Activated CD4-positive, alpha-beta T cell treated with anti-CD3 and anti-CD28 coated beads, Interleukin-2, amount 50 U/mL, for 24 hours (primary cell): ENCODE results near the gene CCDC92.
"Not testable (repeated sequence)": the region's sequence is repeated elsewhere in the genome, so short reads cannot be mapped to it uniquely, and the experiment has no call there.

Source experiments
- DNase-seq, 2 donors: peaks; one replicate each; pipeline ENCODE4 v3.0.0-alpha.2; 2020; ENCODE audit warnings: low read depth in 1 of 2, low spot score in 1 of 2

Gene CCDC92

DNA sequence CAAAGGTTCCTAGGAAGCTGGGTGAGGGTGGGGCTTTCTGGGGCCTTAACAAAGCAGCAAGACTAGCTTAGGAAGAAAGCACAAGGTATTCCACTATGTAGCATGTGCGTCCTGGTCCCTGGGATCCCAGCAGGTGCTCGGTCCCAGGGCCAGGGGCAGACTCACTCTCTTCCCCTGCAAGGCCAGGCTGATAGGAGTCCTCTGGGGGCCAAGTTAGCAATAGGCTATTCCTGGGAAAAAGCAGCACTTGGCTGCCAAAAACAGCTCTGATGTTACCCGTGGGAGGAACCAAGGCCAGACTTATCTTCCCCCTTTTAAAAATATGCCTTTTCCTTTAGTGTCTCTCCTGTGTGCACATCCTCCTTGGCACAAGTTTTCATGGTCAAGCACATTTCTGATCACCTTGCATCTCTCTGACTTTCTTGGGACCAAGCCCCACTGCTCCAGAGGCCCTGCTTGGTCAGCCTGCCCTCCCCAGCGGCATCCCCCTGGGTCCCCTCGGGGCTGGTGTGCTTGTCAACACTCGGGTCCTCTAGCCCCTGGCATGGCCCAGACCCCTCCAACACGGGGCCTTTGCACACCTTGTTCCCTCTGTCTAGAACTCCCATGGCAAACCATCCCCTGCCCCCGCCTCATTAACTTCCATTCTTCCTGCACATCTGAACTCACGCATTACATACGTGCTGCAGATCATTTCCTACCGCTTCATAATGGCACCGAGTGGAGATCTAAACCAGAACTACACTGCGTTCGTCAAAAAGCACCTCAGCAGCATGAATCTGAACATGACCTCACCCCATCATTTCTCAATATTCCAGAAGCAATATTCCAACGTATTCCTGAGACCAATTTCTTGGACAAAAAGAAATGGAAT, 21.9 kb downstream of the CCDC92 start:
- no peak for DNase-seq

DNA sequence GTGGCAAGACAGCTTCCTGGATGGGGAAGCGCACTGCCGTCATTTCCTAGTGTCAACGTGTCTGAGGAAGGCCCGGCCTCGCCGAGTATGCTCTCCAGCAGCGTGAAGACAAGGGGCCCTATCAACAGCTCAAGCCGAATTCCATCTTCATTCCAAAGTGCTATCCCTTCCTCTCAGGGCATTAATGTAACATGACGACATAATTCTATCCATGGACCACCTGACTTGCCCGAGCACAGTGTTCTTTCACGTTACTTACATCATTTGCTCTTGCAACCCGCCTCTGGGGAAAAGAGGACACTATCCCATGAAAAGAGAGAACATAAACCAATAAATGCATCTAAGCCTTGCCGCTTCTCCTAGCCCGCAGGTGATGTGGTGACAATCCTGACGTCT, 22.9 kb downstream of the CCDC92 start:
- no peak for DNase-seq

DNA sequence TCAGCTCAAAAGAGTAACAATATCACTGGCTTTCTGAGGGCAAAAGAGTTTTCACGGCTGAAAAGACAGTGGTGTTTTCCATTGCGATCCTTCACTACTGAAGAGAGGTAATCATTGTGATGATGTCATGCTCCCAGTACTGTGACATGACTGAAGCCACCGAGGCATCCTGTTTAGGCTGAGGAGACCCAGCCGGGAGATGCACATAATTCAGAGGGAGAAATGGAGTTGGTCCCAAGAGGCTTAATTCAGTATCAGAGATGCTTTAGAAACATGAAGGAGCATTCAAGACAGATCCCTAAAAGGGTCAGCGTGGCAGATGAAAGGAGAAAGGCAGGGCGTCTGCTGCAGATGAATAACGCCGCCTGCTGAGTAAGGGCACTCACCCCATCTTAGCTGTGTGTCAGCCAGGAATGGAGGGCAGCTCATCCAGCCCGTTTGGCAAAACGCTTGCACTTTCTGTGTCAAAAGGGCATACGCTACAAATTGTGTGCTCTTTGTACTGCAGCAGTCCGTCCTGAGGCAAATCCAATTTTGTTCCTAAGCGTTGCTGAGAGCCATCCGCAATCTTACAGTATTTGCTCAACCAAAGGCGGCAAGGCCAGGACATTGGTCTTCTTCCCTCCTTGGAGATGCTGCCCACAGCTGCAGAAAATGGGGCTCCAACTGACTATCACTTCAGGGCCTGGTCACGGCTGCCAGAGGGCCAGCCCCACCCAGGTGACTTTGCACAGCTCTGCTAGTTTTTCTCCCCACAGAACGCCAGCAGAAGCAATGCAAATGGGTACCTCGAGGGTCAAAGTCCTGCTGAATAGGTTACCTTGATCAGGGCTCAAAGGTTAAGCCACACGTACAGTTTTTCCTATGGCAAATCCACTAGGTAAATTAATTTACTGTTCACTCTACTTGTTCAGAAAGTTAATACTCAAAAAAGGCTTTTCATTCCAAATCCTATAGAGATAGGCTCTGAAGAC, 23.5 kb downstream of the CCDC92 start:
- no peak for DNase-seq

DNA sequence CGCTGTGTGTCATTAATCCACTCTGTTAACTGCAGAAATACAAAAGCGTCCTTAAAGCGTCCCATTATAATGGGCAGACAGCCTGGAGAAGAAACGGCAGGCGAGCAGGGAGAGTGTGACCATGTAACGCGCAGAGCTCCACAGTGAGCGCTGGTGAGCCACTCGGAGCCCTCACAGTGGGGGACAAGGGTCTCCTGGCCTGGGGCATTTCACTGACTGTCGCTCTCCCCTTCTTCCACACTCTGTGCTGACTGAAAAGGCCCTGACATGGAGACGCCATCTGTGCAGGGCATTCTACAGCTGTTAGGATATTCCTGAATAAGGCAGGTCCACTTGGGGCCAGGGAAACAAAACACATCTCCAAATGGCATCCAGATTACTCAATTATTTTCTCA, 24.2 kb downstream of the CCDC92 start:
- DNase-seq: no peak

DNA sequence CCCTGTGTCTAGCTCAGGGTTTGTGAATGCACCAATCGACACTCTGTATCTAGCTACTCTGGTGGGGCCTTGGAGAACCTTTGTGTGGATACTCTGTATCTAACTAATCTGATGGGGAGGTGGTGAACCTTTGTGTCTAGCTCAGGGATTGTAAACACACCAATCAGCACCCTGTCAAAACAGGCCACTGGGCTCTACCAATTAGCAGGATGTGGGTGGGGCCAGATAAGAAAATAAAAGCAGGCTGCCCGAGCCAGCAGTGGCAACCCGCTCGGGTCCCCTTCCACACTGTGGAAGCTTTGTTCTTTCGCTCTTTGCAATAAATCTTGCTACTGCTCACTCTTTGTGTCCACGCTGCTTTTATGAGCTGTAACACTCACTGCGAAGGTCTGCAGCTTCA, 25.1 kb downstream of the CCDC92 start:
- DNase-seq: not testable (repeated sequence)

DNA sequence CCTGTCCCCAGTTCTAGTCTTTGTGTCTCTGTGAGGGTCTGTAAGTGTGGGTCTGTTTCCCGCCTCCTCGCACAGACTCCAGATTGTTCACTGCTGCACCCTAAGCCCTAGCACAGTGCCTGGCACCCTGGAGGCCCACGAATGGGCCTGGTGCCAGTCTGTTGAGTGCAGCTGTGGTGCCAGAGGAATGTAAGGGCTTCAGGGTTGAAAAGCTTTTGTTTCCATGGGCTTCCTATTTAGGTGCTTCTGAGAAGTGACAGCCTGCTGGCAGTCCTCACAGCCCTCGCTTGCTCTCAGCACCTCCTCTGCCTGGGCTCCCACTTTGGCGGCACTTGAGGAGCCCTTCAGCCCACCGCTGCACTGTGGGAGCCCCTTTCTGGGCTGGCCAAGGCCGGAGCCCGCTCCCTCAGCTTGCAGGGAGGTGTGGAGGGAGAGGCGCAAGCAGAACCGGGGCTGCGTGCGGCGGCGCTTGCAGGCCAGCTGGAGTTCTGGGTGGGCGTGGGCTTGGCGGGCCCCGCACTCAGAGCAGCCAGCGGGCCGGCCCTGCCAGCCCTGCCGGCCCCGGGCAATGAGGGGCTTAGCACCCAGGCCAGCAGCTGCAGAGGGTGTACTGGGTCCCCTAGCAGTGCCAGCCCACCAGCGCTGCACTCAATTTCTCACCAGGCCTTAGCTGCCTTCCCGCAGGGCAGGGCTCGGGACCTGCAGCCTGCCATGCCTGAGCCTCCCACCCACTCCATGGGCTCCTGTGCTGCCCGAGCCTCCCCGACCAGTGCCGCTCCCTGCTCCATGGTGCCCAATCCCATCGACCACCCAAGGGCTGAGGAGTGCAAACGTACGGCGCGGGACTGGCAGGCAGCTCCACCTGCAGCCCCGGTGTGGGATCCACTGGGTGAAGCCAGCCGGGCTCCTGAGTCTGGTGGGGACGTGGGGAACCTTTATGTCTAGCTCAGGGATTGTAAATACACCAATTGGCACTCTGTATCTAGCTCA, 25.8 kb downstream of the CCDC92 start:
- not testable (repeated sequence) for DNase-seq

DNA sequence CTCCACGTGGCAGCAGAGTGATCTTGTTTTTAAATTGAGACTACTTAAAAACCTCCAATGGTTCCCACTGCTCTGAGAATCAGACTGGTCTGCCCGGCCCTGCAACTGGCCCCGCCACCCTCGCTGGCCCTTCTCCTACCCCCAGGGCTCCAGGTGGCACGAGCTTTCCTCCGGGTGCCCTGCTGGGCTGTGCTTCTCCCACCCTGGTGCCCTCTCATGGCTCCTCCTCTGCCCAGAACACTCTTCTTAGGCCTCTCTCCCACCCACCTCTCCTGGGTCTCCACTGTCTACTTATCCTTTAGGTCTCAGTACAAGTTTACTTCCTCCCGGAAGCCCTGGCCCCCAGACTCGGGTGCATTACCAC, 26.5 kb downstream of the CCDC92 start:
- DNase-seq: no peak

DNA sequence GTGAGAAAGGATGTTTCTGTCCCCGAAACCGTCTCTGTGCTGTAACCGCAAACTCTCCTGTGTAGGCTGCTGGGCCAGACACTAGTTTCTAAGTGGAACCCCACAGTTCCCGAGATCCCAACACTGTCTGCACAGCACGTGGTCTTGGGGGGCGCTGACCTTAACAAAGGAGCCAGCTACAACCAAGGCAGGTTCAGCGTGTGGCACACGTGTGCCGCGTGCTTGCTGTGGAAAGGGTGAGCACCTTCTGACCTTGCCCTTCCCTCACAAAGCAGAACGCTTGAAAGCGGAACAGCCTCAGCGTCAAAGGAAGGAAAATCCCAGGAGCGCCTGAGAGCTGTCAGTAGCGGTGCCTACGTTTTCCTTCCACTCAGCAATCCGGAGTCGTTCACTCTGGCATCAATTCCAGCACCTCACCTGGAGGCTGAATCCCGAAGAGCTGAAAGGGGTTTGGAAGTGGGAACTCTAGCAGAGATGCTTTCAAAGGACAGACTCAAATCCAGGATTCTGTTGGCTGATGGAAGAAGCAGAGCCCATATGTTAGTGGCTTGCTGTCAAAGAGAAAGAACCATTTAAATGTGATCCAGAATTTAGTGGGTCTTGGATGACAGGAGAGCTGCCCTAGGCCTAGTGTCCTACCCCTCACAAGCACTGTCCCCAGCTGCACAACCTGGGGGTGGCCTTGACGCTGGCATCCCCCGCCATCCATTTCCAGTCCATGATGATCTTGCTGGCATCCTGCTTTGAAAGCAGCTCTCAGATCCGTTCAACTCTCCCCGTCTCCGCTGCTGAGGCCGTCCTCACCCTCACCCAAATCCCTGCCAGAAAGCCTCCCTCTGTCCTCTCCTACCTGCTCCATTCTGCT, 27.1 kb downstream of the CCDC92 start:
- DNase-seq: no peak

DNA sequence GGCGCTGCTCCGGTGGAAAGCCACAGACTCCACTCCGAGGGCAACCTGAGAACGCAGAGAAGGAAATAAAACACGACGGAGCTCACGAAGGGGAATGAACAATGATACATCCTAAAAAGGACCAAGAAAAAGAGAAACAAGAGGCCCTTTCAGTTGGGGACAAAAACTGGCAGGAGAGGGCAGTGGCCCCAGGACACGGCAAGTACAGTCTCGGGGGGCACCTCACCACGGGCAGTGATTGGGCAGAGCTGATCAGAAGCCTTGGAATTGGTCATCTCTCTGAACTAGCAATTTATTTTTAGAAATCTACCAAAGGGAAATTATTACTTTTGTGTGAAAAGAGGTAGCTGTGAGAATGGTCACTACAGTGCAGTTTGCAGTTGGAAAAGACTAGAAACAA, 27.9 kb downstream of the CCDC92 start:
- no peak for DNase-seq

DNA sequence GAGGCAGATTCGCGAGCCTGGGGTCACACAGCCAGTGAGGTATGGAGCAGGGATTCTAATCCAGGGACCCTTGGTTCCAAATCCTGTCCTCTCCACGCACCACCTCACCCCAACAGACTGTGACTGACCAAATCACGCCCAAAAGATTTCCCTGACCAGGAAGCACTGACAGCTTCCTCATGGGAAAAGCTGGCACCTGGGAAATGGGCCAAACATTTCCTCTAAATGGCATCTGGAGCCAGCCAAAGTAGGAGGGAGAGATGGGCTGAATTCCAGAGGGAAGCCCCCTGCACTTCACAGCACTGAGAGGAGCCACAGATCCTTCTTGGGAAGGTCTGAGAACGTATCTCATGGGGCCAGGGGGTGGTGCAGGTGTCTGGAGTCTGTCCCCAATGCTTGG, 28.8 kb downstream of the CCDC92 start:
- no peak for DNase-seq

DNA sequence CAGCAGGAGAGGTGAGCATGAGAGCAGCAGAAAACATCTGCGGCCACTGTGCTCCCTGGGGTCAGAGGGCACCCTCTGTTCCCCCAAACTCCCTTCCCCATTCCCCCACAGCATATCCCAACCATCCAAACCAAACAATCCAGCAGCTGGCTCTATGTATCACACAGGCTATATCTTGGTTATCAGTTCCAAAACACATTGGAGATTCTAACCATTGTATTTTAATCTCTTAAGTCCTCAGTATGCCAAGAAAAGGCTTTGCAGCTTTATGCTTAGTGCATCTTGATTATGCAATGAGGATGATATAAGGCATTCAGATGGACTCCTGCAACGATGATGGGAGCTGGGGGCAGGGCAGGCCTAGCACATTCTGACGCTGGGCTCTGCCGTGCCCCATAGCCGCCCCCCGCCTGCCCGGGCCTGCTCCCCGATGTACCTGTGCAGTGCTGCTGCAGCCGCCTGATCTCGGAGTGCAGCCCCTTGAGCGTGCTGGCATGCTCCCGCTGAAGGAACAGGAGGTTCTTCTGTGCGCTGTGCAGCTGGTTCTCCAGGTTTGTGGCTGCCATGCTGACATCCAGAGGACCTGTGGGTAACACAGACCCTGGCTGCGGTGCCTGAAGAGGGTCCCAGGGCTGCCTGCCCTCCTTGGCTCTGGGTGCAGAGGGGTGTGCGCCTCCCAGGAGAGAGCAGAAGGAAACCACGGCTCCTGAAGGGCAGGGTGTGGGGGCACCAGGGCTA, 29.6 kb downstream of the CCDC92 start:
- no peak for DNase-seq

DNA sequence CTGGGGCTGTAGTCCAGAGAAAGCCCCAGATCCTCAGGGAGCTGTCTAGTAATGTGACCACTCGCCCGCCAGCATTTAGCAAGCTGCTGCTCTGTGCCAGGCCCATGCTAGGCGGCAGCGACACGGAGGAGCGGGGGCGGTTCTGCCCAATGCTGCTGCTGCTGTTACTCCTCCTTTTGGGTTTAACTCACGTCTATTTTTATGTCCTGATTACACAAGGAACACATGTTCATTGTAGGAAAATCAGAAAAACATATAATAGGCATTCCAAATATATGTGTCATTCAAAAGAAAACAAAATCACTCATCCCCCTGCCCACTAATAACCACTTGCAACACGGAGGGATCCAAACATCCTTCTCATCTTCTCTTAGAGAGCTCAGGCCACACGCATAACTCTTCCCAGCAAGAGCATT, 30.4 kb downstream of the CCDC92 start:
- DNase-seq: no peak

DNA sequence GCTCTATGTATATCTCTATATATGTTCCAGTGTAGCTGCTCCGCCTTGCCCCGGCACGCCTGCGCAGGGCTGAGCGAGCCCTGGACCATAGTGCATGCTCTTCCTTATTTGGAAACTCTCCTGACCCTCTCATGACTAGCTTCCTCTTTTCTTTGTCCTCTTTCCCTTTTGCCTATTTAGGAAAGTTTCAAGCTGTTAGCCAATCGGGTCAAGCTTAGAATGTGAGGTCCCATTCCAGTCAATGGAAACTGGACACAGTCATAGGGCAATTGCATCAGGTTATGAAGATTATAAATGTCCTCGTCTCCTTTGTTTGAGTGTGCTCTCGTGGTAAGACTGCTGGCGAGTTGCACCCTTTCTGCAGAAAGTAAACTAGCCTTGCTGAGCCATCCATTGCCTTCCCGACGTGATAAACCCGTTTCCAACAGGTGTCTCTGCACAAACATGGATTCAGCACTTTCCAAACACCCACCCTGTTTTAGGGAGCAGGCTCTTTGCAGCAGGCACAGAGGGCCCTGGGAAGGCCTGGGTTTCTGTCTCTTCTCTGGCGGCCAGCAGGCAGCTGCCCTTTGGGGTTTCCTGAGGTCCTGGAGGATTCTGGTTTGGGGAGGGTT, 30.9 kb downstream of the CCDC92 start:
- no peak for DNase-seq

DNA sequence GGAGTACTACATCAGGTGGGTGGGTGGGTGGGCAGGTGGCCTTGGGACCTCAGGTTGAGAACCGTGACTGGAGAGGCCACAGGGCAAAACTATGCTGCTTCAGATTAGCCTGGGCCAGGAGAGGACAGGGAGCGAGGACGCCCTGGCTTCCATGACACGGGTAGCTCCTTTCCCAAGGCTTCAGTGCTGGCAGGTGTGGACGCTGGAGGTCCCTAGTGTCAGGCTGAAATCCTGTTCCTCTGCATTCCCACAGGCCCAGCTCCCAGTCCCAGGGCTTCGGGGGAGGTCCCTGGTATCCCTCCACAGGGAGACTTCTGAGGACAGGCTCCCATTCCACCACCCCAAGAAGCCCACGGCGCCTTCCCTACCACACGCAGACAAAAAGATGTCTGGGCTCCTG, 31.6 kb downstream of the CCDC92 start:
- no peak for DNase-seq

DNA sequence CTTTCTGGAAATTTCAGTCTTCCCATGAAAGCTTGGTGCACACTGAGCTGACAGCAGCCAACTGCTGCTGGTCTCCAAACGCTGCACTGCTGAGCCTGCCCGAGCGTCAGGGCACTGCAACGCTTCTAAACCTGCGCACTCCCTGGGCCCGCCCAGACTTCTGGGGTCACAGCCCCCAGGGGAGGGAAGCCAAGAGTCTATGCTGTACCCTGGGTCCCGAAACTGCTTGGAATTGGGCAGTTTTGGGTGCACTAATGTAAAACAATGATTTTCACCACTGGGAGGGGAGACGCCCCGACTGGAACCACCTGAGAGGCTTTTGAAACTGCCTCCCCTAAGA, 32.0 kb downstream of the CCDC92 start:
- no peak for DNase-seq

DNA sequence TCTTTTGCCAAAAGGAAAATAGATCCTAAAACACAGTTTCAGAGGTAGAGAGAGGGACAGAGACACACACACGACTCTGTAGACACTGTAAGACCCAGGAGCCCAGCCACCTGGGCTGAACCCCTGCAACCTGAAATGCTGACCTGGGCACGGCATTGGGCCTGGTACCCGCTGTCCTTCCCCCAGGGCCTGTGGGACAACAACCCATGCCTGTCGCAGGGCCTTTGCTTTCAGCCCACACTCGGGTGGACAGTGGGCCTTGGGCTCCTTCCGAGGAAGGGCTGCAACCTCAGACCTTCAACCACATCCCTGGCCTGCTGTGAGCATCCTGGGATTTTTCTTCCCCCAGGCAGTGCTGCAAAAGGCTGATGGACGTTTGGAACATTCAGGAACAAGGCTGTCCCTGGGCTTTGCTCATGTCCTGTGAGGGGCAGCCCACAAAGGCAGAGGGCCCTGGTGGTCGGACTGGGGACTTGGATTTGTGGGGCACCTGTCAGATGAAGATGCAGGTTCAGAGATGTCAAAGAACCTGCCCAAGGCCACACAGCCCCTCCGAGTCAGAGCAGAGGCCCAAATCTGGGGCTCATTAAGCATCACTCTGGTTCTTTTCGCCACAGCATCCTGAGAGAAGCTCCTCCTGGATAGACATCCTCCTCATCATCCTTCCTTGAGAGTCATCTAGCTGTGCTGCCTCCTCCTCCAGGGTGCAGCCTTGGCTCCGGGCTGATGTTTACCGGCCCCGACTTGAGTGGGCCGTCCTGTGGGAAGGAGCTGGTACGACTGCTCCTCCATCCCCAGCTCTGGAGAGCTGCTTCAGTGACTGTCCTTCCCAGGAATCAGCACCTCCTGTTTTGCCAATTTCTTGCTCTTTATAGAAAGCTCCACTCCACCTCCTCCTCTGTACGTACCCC, 32.7 kb downstream of the CCDC92 start:
- no peak for DNase-seq

DNA sequence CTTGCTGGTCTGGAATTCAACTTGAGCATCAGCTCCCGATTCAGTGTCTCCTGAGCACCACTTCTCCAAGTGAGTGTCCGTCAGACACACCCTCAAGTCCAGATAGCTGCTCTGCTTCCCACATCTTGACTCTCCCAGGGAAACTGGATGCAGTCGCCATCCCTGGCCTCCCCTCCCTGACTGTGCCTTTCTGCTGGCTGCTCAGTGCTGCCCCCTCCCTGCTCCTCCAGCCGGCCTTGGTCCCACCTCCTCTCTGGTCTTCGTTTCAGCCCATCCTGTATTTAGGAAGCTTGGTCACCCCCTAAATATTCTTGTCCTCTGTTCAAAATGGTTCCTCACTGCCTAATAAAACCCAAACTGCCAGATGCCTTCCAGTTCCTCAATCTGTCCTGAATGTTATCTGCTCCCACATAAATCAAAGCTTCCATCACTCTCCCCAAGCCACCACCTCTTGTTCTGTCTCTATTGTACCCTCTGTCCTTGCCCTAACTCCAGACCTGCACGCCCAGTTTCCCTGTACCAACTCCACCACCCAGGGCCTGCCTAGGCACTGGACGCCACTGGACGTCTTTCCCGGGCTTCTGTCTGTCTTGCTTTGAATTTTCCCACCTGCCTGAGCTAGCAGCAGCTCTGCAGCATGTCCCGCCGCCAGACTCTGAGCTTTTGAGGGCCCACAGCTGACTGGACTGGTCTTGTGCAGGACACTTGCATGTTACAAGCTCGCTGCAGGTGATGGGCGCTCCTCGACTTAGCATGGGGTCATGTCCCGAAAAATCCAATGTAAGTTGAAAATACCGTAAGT, 33.8 kb downstream of the CCDC92 start:
- DNase-seq: no peak
